ENCODE data around the gene ZC3H12A. TPM values are rescaled to one million over a fixed set of nuclear protein-coding genes. Genes with fewer than 3 reads are reported as not detected.

Gene ZC3H12A
- total RNA-seq, 6 donors from 2014 or later = 17.6 to 55.5 (median 26.2) TPM

DNA sequence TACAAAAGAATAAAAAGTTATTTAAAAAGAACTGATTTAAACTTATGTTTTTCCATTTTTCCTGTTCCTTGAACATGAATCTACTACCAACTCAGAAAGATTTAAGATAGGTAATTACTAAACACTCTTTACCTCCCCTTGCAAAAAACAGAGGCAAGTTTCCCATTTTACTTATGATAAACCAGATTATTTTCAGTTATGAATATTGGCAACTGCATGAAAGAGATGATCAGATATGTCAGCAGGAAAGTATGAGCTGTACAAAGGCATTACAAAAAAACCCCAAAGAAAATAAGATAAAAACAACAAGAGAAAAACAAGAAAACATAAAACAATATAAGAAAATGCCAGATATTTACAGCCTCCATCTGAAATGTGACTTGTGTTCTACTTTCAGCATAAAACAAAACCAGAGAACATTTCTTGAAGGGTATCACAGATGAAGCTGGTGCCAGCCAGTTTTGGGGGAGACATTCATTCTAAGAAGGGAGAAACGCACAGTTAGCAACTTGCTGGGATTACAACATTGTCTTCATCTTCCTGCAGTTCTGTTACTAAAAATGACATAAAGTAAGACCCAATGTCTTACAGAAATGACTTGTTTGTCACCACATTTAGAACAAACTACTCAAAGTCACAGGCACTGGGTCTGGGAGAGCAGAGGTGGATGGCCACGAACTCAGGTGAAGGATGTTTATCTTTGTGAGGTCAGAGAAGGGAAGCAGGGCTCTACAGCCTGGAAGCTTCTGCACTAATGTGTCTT, 19.1 kb downstream of the ZC3H12A start:
- Histone ChIP-seq H3K36me3 (peaks cover 14 to 72% (median 34%) of the 10 kb centered on the region in 4 donors), H3K4me3 (no peak overlapping the region), H3K9me3 (no peaks in the 10 kb centered on the region), H3K4me1 (peaks cover under 1 to 3% (median 2%) of the 10 kb centered on the region in 4 donors), H3K27me3 (no peaks in the 10 kb centered on the region), H3K27ac (no peak overlapping the region)
- WGBS, 2 donors = 67 to 68% methylated on average over 2 of the region's 2 CpGs
- ATAC-seq (ENCODE audit: low FRiP score in 2 of 2) (no peak), DNase-seq (no peak)
- TF ChIP-seq POLR2AphosphoS5 (IDR thresholded peaks at IDR 0.05) = no peak
- no peak for TF ChIP-seq POLR2A (IDR thresholded peaks at IDR 0.05)
- TF ChIP-seq, protein P1, sequence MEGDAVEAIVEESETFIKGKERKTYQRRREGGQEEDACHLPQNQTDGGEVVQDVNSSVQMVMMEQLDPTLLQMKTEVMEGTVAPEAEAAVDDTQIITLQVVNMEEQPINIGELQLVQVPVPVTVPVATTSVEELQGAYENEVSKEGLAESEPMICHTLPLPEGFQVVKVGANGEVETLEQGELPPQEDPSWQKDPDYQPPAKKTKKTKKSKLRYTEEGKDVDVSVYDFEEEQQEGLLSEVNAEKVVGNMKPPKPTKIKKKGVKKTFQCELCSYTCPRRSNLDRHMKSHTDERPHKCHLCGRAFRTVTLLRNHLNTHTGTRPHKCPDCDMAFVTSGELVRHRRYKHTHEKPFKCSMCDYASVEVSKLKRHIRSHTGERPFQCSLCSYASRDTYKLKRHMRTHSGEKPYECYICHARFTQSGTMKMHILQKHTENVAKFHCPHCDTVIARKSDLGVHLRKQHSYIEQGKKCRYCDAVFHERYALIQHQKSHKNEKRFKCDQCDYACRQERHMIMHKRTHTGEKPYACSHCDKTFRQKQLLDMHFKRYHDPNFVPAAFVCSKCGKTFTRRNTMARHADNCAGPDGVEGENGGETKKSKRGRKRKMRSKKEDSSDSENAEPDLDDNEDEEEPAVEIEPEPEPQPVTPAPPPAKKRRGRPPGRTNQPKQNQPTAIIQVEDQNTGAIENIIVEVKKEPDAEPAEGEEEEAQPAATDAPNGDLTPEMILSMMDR (IDR thresholded peaks at IDR 0.05) = no peak
- no peak for TF ChIP-seq EP300 (IDR thresholded peaks at IDR 0.05)

DNA sequence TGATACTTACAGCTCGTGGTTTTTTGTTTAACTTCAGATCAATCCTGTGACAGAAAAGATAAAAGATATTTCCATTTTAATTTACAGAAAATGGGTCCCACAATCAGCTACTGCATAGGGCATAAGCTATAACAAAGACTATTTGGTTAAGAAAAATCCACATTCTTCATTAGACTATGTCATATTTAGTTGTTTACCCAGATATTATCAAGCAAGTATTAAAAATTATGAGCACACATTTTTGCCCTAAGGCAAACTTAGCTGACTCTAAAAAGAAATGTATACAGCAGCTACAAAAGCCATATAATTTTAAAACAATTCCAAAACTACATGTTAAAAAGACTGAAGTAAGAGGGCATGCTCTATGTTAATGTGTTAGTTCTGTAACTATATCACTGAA, 21.5 kb downstream of the ZC3H12A start:
- 68 to 71% methylated on average over 1 of the region's 1 CpG for WGBS, 2 donors
- Histone ChIP-seq H3K4me3 (no peak overlapping the region), H3K27ac (no peak overlapping the region)

GRCh38 chr1:37497832-37498231, 23.5 kb downstream of the ZC3H12A start:
- TF ChIP-seq, protein P1 (IDR thresholded peaks at IDR 0.05) = no peak
- TF ChIP-seq POLR2AphosphoS5 (IDR thresholded peaks at IDR 0.05) = no peak
- no peak for TF ChIP-seq POLR2A (IDR thresholded peaks at IDR 0.05)
- TF ChIP-seq EP300 (IDR thresholded peaks at IDR 0.05) = no peak
- Histone ChIP-seq H3K36me3 (peaks cover 5 to 74% (median 34%) of the 10 kb centered on the region in 4 donors), H3K9me3 (no peaks in the 10 kb centered on the region), H3K27me3 (no peaks in the 10 kb centered on the region), H3K27ac (peak overlapping the region in 1 of 4 donors; percentile 23), H3K4me1 (peaks cover 10 to 14% (median 14%) of the 10 kb centered on the region in 4 donors), H3K4me3 (no peak overlapping the region)
- peak in 1 of 2 donors; percentile 71 for DNase-seq
- WGBS, 2 donors = 80 to 88% methylated on average over 2 of the region's 2 CpGs
- ATAC-seq (ENCODE audit: low FRiP score in 2 of 2) = no peak

More for the DNA sequence above, 21.5 kb downstream of the ZC3H12A start:
- H3K27me3 ChIP-seq = no peaks in the 10 kb centered on the region
- H3K36me3 ChIP-seq = peaks cover 8 to 77% (median 31%) of the 10 kb centered on the region in 4 donors
- TF ChIP-seq, protein P1 (IDR thresholded peaks at IDR 0.05) = no peak
- no peak for TF ChIP-seq POLR2AphosphoS5 (IDR thresholded peaks at IDR 0.05)
- no peak for TF ChIP-seq POLR2A (IDR thresholded peaks at IDR 0.05)
- TF ChIP-seq EP300 (IDR thresholded peaks at IDR 0.05) = no peak
- peaks cover 10 to 14% (median 14%) of the 10 kb centered on the region in 4 donors for H3K4me1 ChIP-seq
- ATAC-seq (ENCODE audit: low FRiP score in 2 of 2) (no peak), DNase-seq (no peak)
- no peaks in the 10 kb centered on the region for H3K9me3 ChIP-seq

DNA sequence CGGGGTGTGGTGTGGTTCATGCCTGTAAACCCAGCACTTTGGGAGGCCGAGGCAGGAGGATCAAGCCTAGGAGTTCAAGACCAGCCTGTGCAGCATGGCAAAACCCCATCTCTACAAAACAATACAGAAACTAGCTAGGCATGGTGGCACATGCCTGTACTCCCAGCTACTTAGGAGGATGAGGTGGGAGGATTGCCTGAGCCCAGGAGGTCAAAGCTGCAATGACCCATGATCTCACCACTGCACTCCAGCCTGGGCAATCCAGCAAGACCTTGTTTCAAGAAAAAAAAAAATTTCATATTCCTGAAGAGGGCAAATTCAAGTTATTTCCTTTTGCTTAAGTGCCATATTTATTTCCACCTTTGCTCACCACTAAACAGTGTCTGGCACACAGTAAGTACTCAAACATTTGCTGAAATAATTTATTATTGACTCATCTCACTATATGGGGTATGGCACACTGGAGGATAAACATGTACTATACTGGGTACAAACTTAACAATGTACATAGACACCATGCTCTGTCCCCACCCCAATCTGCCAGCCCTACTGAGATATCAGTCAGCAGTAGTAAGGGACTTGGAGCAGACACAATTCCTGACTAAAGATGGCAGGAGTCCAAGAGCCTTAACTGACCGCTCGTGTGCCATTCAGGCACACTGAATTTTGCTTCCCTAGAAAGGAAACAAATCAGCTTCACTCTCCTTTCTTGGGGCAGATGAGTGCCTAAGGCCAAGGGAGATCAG, 24.7 kb downstream of the ZC3H12A start:
- DNase-seq = peak in 1 of 2 donors; percentile 36
- Histone ChIP-seq H3K9me3 (no peaks in the 10 kb centered on the region), H3K36me3 (peaks cover 3 to 72% (median 36%) of the 10 kb centered on the region in 4 donors), H3K27me3 (no peaks in the 10 kb centered on the region), H3K4me3 (no peak overlapping the region), H3K27ac (peak overlapping the region; percentile 28 to 71 (median 52)), H3K4me1 (peaks cover 10 to 14% (median 14%) of the 10 kb centered on the region in 4 donors)
- 66% methylated on average over 4 of the region's 4 CpGs for WGBS, 2 donors
- peak; percentile 42 to 82 for ATAC-seq (ENCODE audit: low FRiP score in 2 of 2)
- TF ChIP-seq EP300 (IDR thresholded peaks at IDR 0.05) (peak in 1 of 4 donors; percentile 23), POLR2AphosphoS5 (IDR thresholded peaks at IDR 0.05) (no peak)
- TF ChIP-seq, protein P1 (IDR thresholded peaks at IDR 0.05) = no peak
